ENCODE measurements around the gene CSNK1D. TPM values are rescaled to one million over a fixed set of nuclear protein-coding genes. Genes with fewer than 3 reads are reported as not detected.

Gene CSNK1D
- total and polyA plus RNA-seq, 8 donors, result 55.9 to 180 (median 89.1) TPM

- intact Hi-C loops (cut with DNase I; ENCODE audit: low total_unique reads), result no loop called here
- Histone ChIP-seq H3K27me3 (no peaks in the 10 kb centered on the region), H3K36me3 (peaks cover 83 to 98% (median 89%) of the 10 kb centered on the region in 4 donors), H3K27ac (peak overlapping the region; percentile 43 to 81 (median 74)), H3K9me3 (no peaks in the 10 kb centered on the region), H3K4me1 (peaks cover 45 to 91% (median 51%) of the 10 kb centered on the region in 4 donors), H3K4me3 (no peak overlapping the region)
- peak in 1 of 3 donors; percentile 30 for TF ChIP-seq POLR2AphosphoS5 (IDR thresholded peaks at IDR 0.05)
- no peak for TF ChIP-seq POLR2A (IDR thresholded peaks at IDR 0.05)
- DNase-seq, result peak; percentile 38 to 52
- WGBS, 5 donors, result 31 to 57% (median 54%) methylated on average over 17 to 27 of the region's 27 CpGs
These were observed 26.9 kb downstream of the CSNK1D start for GRCh38 chr17:82246365-82247181.

- intact Hi-C loops (cut with DNase I; ENCODE audit: low total_unique reads), result no loop called here
- no peak for DNase-seq
- 70 to 95% (median 93%) methylated on average over 2 to 5 of the region's 5 CpGs for WGBS, 5 donors
- Histone ChIP-seq H3K27me3 (no peaks in the 10 kb centered on the region), H3K4me1 (peaks cover 50 to 97% (median 57%) of the 10 kb centered on the region in 4 donors), H3K36me3 (peaks cover 77 to 97% (median 83%) of the 10 kb centered on the region in 4 donors), H3K4me3 (no peak overlapping the region), H3K9me3 (no peaks in the 10 kb centered on the region), H3K27ac (peak overlapping the region in 4 of 5 donors; percentile 67 to 81 (median 74))
- TF ChIP-seq POLR2A (IDR thresholded peaks at IDR 0.05) (no peak), CTCF (IDR thresholded peaks at IDR 0.05) (no peak), EP300 (IDR thresholded peaks at IDR 0.05) (no peak), POLR2AphosphoS5 (IDR thresholded peaks at IDR 0.05) (no peak)
These were observed 27.5 kb downstream of the CSNK1D start for GRCh38 chr17:82246040-82246364.

GRCh38 chr17:82245134-82246039, 28.1 kb downstream of the CSNK1D start:
- Histone ChIP-seq H3K27me3 (no peaks in the 10 kb centered on the region), H3K36me3 (peaks cover 71 to 97% (median 77%) of the 10 kb centered on the region in 4 donors), H3K4me3 (no peak overlapping the region), H3K27ac (peak overlapping the region in 3 of 5 donors; percentile 67 to 86 (median 75)), H3K4me1 (peaks cover 52 to 98% (median 63%) of the 10 kb centered on the region in 4 donors), H3K9me3 (no peaks in the 10 kb centered on the region)
- TF ChIP-seq POLR2A (IDR thresholded peaks at IDR 0.05), result no peak
- TF ChIP-seq CTCF (IDR thresholded peaks at IDR 0.05), result no peak
- intact Hi-C loops (cut with DNase I; ENCODE audit: low total_unique reads), result no loop called here
- DNase-seq, result no peak
- 83 to 90% (median 88%) methylated on average over 43 to 47 of the region's 47 CpGs for WGBS, 5 donors

DNA sequence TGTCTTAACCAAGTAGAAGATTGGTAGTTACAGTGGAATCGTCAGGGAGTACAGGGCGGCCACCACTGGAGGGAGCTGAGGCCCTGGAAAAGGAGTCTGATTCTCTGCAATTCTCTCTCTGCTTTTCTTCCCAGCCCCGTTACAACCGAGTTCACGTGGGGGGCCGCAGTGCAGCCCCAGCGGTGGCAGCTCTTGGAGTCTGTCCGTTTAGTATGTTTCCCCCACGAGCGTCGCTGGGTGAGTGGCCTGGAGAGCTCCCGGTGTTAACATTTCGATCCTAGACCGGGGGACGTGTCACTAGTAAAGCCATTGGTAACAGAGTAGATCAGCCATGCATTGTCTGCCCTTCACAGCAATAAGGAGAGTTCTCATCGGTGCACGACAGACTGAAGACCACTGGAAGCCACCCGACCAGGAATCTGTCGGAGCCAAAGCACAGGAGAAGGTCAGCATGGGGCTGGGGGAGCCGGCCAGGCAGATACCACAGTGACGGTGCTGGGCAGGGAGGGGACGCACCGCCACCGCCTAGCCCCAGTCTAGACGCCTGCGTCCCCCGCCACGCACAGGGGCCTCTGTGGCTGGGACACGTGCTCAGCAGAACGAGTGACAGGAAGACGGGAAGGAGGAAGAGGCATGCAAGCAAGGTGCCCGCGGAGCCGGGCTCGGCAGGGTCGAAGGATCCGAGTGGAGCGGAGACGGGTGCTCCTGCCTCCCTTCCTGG, 28.9 kb downstream of the CSNK1D start:
- intact Hi-C loops (cut with DNase I; ENCODE audit: low total_unique reads), result no loop called here
- Histone ChIP-seq H3K27ac (peak overlapping the region in 3 of 5 donors; percentile 47 to 86 (median 75)), H3K27me3 (no peaks in the 10 kb centered on the region), H3K9me3 (no peaks in the 10 kb centered on the region), H3K4me3 (no peak overlapping the region), H3K36me3 (peaks cover 68 to 97% (median 74%) of the 10 kb centered on the region in 4 donors), H3K4me1 (peaks cover 58 to 99% (median 71%) of the 10 kb centered on the region in 4 donors)
- TF ChIP-seq POLR2AphosphoS5 (IDR thresholded peaks at IDR 0.05), result no peak
- peak in 5 of 7 experiments; percentile 13 to 40 (median 28) for TF ChIP-seq CTCF (IDR thresholded peaks at IDR 0.05)
- peak in 1 of 2 donors; percentile 58 for DNase-seq
- 73 to 83% (median 81%) methylated on average over 30 to 39 of the region's 39 CpGs for WGBS, 5 donors

Data from stomach (tissue), 9 donors.